Adipose tissue (tissue), 3 donors: ENCODE results near the gene ANKRD33. TPM values are rescaled to one million over a fixed set of nuclear protein-coding genes. Genes with fewer than 3 reads are reported as not detected.

Source experiments
- H3K27ac ChIP-seq: one replicate; pipeline ENCODE4 v1.5.1; 2013; ENCODE audit warnings: low read depth, low read length
- WGBS, 3 donors: extraction: QIAGEN DNeasy Blood & Tissue Kit; methylation state at CpG; one replicate each; pipeline ENCODE4 v1.1.7; 2013; 5-methylcytosine and 5-hydroxymethylcytosine counted together
- polyA plus RNA-seq, 3 donors: library from polyadenylated mRNA; stranded (reverse); fragments of 200-250 nt; gene quantifications; one replicate each; pipeline ENCODE4 v1.2.3, GENCODE V29; 2013
- donor health status: healthy with polysubstance abuse.
- donor health status: Bipolar disorder and iron deficiency.
- donor health status: healthy.

The ANKRD33 gene
- polyA plus RNA-seq, 3 donors, result 0.03 TPM; not detected in 2

GRCh38 chr12:51924551-51925319, 36.8 kb downstream of the ANKRD33 start:
- no peak overlapping the region for H3K27ac ChIP-seq
- WGBS, 3 donors, result 80 to 90% (median 81%) methylated on average over 5 of the region's 5 CpGs

GRCh38 chr12:51925346-51926063, 37.6 kb downstream of the ANKRD33 start:
- 57 to 70% (median 61%) methylated on average over 3 of the region's 3 CpGs for WGBS, 3 donors
- no peak overlapping the region for H3K27ac ChIP-seq

- no peak overlapping the region for H3K27ac ChIP-seq
- WGBS, 3 donors, result 42 to 57% (median 57%) methylated on average over 8 of the region's 8 CpGs
Measured at GRCh38 chr12:51926064-51926632, 38.2 kb downstream of the ANKRD33 start.

- no peak overlapping the region for H3K27ac ChIP-seq
- WGBS, 3 donors, result 68 to 89% (median 86%) methylated on average over 2 of the region's 2 CpGs
Measured at GRCh38 chr12:51926718-51927117, 38.8 kb downstream of the ANKRD33 start.

- 22 to 70% (median 66%) methylated on average over 5 of the region's 5 CpGs for WGBS, 3 donors
- no peak overlapping the region for H3K27ac ChIP-seq
Measured at GRCh38 chr12:51932218-51933076, 44.5 kb downstream of the ANKRD33 start.

GRCh38 chr12:51934080-51934479, 46.2 kb downstream of the ANKRD33 start:
- WGBS, 3 donors, result 82 to 93% (median 92%) methylated on average over 4 of the region's 4 CpGs
- H3K27ac ChIP-seq, result no peak overlapping the region

- WGBS, 3 donors, result 57 to 70% (median 68%) methylated on average over 2 of the region's 2 CpGs
- no peak overlapping the region for H3K27ac ChIP-seq
Measured at GRCh38 chr12:51937926-51938325, 50.0 kb downstream of the ANKRD33 start.

GRCh38 chr12:51938726-51939125, 50.8 kb downstream of the ANKRD33 start:
- no peak overlapping the region for H3K27ac ChIP-seq
- 92 to 97% (median 93%) methylated on average over 6 of the region's 6 CpGs for WGBS, 3 donors

- no peak overlapping the region for H3K27ac ChIP-seq
- WGBS, 3 donors, result 27 to 48% (median 47%) methylated on average over 15 of the region's 15 CpGs
Measured at GRCh38 chr12:51941011-51941581, 53.2 kb downstream of the ANKRD33 start.

Other genes with a start within 250 kb of the ANKRD33 start
- under 1 TPM; 0.12 to 0.30 (median 0.22) TPM for gene FIGNL2, start 39.4 kb upstream of the ANKRD33 start, polyA plus RNA-seq
- 10 to 100 TPM; 12.9 to 61.5 (median 59.9) TPM for gene ACVRL1, start 19.4 kb downstream of the ANKRD33 start, polyA plus RNA-seq
- 10 to 100 TPM in 2 of 3 donors, 1 to 10 TPM in 1; 8.9 to 26.9 (median 20.0) TPM for gene ACVR1B, start 63.6 kb downstream of the ANKRD33 start, polyA plus RNA-seq
- gene TAMALIN, start 118.8 kb downstream of the ANKRD33 start, polyA plus RNA-seq, result 10 to 100 TPM; 12.6 to 68.3 (median 63.3) TPM
- gene NR4A1, start 163.3 kb downstream of the ANKRD33 start, polyA plus RNA-seq, result 1,000 to 10,000 TPM in 1 of 3 donors, 100 to 1,000 TPM in 1, 10 to 100 TPM in 1; 41.8 to 1,093 (median 360) TPM
- 10 to 100 TPM; 34.1 to 68.7 (median 58.5) TPM for gene ATG101, start 181.9 kb downstream of the ANKRD33 start, polyA plus RNA-seq
- gene SMIM41, start 191.6 kb downstream of the ANKRD33 start, polyA plus RNA-seq, result under 1 TPM in 2 of 3 donors, not detected in 1; 0.27 to 0.35 TPM